ENCODE measurements around the gene FCHO2.

Gene FCHO2

GRCh38 chr5:73110190-73110589 lies 154.3 kb downstream of the FCHO2 start:
- TF ChIP-seq CTCF (IDR thresholded peaks at IDR 0.05; ENCODE audit: low read depth, low read length): no peak
- TF ChIP-seq POLR2A (IDR thresholded peaks at IDR 0.05; ENCODE audit: extremely low read depth, insufficient read length): no peak
- TF ChIP-seq MYC (IDR thresholded peaks at IDR 0.05; ENCODE audit: low read depth, low read length): no peak
- no peak for TF ChIP-seq MAX (IDR thresholded peaks at IDR 0.05; ENCODE audit: low read depth, low read length)
- no peak for DNase-seq (ENCODE audit: low read depth)
- no peak overlapping the region for H3K4me3 ChIP-seq (ENCODE audit: low read depth, low read length)

GRCh38 chr5:73111536-73111935 lies 155.7 kb downstream of the FCHO2 start:
- H3K4me3 ChIP-seq (ENCODE audit: low read depth, low read length): no peak overlapping the region
- TF ChIP-seq POLR2A (IDR thresholded peaks at IDR 0.05; ENCODE audit: extremely low read depth, insufficient read length): no peak
- no peak for DNase-seq (ENCODE audit: low read depth)

- TF ChIP-seq CTCF (IDR thresholded peaks at IDR 0.05; ENCODE audit: low read depth, low read length): no peak
- TF ChIP-seq POLR2A (IDR thresholded peaks at IDR 0.05; ENCODE audit: extremely low read depth, insufficient read length): no peak
- no peak for TF ChIP-seq MYC (IDR thresholded peaks at IDR 0.05; ENCODE audit: low read depth, low read length)
- DNase-seq (ENCODE audit: low read depth): no peak
- H3K4me3 ChIP-seq (ENCODE audit: low read depth, low read length): no peak overlapping the region
Observed at GRCh38 chr5:73112359-73112758, 156.5 kb downstream of the FCHO2 start.

GRCh38 chr5:73114044-73114688 lies 158.3 kb downstream of the FCHO2 start:
- no peak for TF ChIP-seq POLR2A (IDR thresholded peaks at IDR 0.05; ENCODE audit: extremely low read depth, insufficient read length)
- TF ChIP-seq MYC (IDR thresholded peaks at IDR 0.05; ENCODE audit: low read depth, low read length): no peak
- TF ChIP-seq CTCF (IDR thresholded peaks at IDR 0.05; ENCODE audit: low read depth, low read length): no peak
- TF ChIP-seq MAX (IDR thresholded peaks at IDR 0.05; ENCODE audit: low read depth, low read length): no peak
- DNase-seq (ENCODE audit: low read depth): no peak
- H3K4me3 ChIP-seq (ENCODE audit: low read depth, low read length): no peak overlapping the region

DNA sequence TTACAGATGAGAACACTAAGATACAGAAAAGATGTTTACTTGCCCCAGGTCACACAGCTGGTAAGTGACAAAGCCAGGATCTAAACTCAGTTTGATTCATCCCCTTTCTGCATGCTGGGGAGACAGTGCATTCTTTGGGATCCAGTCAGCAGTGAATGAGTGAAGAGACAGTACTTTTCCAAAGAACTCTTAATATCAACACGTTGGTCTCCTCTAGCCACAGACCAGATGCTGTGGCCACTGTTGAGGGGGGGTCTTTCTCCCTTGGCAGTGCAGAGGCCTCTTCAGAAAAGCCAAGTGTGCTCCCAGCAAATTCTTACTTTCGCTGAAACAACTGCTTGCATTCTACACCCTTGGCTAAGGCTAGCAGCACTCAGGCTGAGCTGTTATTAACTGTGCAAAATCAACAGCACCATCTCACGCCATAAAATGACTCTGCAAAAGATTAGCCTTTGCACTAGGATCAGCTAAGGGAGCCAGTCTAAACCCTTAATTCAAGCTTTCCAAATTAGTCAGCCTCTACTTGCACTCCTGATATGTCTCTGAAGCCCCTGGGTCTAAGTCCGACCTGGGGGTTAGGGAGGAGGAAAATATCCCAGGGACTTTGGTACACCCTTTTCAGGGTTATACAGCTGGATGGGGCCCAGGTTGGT lies 159.7 kb downstream of the FCHO2 start:
- DNase-seq (ENCODE audit: low read depth): no peak
- H3K4me3 ChIP-seq (ENCODE audit: low read depth, low read length): no peak overlapping the region
- TF ChIP-seq CTCF (IDR thresholded peaks at IDR 0.05; ENCODE audit: low read depth, low read length) (no peak), MYC (IDR thresholded peaks at IDR 0.05; ENCODE audit: low read depth, low read length) (no peak), MAX (IDR thresholded peaks at IDR 0.05; ENCODE audit: low read depth, low read length) (no peak), POLR2A (IDR thresholded peaks at IDR 0.05; ENCODE audit: extremely low read depth, insufficient read length) (no peak)

GRCh38 chr5:73116506-73116905 lies 160.7 kb downstream of the FCHO2 start:
- H3K4me3 ChIP-seq (ENCODE audit: low read depth, low read length): no peak overlapping the region
- DNase-seq (ENCODE audit: low read depth): no peak
- TF ChIP-seq MAX (IDR thresholded peaks at IDR 0.05; ENCODE audit: low read depth, low read length): no peak
- no peak for TF ChIP-seq MYC (IDR thresholded peaks at IDR 0.05; ENCODE audit: low read depth, low read length)
- TF ChIP-seq CTCF (IDR thresholded peaks at IDR 0.05; ENCODE audit: low read depth, low read length): no peak
- TF ChIP-seq POLR2A (IDR thresholded peaks at IDR 0.05; ENCODE audit: extremely low read depth, insufficient read length): no peak
